ENCODE results near the gene ZNF469.

ZNF469 gene

DNA sequence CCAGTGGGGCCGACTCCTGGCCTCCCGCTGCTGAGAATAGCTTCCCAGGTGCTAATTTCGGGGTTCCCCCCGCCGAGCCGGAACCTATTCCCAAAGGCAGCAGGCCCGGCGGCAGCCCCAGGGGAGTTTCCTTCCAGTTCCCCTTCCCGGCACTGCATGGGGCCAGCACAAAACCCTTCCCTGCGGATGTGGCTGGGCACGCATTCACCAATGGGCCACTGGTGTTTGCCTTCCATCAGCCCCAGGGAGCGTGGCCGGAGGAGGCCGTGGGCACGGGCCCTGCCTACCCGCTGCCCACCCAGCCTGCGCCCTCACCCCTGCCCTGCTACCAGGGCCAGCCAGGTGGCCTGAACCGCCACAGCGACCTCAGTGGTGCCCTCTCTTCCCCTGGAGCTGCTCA lies 45.4 kb downstream of the ZNF469 start:
- no peak for DNase-seq (ENCODE audit: low read depth in 2 of 2)

DNA sequence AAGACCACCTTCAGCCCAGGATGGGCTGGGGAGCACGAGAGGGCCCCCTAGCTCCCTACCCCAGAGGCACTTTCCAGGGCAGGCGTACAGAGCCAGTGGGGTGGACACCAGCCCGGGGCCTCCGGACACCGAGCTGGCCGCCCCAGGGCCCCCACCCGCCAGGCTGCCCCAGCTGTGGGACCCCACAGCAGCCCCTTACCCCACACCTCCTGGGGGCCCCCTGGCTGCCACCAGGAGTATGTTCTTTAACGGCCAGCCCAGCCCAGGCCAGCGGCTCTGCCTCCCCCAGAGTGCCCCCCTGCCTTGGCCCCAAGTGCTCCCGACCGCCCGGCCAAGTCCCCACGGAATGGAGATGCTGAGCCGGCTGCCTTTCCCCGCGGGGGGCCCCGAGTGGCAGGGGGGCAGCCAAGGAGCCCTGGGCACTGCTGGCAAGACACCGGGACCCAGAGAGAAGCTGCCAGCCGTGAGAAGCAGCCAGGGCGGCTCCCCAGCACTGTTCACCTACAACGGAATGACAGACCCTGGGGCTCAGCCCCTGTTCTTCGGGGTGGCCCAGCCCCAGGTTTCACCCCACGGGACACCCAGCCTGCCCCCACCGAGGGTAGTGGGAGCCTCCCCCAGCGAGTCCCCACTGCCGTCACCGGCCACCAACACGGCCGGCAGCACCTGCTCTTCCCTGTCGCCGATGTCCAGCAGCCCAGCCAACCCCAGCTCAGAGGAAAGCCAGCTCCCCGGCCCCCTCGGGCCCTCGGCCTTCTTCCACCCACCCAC lies 46.0 kb downstream of the ZNF469 start:
- no peak for DNase-seq (ENCODE audit: low read depth in 2 of 2)

GRCh38 chr16:88429387-88430184 lies 46.8 kb downstream of the ZNF469 start:
- no peak for DNase-seq (ENCODE audit: low read depth in 2 of 2)

DNA sequence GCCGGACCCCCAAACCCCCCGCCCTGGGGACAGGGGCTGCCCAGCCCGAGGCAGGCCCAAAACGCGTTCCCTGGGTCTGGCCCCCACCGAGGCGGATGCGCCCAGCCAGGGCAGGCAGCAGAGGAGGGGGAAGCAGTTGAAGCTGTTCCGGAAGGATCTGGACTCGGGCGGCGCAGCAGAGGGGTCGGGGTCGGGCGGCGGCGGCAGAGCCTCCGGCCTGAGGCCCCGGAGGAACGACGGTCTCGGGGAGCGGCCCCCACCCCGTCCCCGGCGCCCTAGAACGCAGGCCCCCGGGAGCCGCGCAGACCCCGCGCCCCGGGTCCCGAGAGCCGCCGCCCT lies 47.4 kb downstream of the ZNF469 start:
- DNase-seq (ENCODE audit: low read depth in 2 of 2), result no peak

DNA sequence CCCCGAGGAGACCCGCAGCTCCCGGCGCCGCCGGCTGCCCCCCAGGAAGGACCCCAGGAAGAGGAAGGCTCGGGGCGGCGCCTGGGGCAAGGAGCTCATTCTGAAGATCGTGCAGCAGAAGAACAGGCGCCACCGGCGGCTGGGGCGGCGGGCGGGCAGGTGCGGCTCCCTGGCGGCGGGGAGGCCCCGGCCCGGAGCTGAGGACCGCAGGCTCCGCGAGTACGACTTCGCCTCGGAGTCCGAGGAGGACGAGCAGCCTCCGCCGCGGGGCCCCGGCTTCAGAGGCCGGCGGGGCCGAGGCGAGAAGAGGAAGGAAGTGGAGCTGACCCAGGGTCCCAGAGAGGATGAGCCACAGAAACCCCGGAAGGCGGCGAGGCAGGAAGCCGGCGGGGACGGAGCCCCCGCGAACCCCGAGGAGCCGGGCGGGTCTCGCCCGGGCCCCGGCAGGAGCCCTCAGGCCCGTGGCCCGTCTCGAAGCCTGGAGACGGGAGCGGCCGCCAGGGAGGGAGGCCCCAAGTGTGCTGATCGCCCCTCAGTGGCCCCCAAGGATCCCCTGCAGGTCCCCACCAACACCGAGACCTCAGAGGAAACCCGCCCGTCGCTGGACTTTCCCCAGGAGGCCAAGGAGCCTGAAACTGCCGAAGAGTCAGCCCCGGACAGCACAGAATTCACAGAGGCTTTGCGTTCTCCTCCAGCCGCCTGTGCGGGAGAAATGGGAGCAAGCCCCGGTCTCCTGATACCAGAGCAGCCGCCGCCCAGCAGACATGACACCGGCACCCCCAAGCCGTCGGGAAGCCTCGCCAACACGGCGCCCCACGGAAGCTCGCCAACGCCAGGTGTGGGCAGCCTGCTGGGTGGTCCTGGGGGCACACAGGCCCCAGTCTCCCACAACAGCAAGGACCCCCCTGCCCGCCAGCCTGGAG lies 48.0 kb downstream of the ZNF469 start:
- no peak for DNase-seq (ENCODE audit: low read depth in 2 of 2)

GRCh38 chr16:88431651-88432050 lies 48.9 kb downstream of the ZNF469 start:
- no peak for DNase-seq (ENCODE audit: low read depth in 2 of 2)

DNA sequence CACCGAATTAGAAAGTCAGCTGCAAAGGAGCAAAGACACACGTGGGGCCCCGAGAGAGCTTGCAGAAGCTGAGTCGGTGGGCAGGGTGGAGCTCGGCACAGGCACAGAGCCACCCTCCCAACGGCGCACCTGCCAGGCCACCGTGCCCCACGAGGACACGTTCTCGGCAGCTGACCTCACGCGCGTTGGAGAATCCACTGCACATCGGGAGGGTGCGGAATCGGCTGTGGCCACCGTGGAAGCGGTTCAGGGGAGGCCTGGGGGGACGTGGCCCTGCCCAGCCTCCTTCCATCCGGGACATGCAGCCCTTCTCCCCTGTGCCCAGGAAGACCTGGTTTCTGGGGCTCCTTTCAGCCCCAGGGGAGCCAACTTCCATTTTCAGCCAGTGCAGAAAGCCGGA lies 49.4 kb downstream of the ZNF469 start:
- no peak for DNase-seq (ENCODE audit: low read depth in 2 of 2)
